GM10248 (cell line): ENCODE measurements around the gene CSHL1.
A peak's percentile ranks its signal among the peaks of the same experiment; 100 is the strongest.

ENCODE experiments used
- CTCF ChIA-PET: fragments of 300-600 bp; sonication (Branson Sonifier 250); formaldehyde crosslinking; extraction: SDS; loops from one replicate; lab custom pipeline; 2021; ENCODE audit warnings: antibody characterized with exemption; lab: Yijun Ruan, JAX
- POLR2A ChIA-PET: fragments of 350-650 bp; sonication (Branson Sonifier 250); formaldehyde crosslinking; extraction: SDS; loops from one replicate; lab custom pipeline; 2020; ENCODE audit warnings: antibody characterized with exemption; lab: Yijun Ruan, JAX
- DNase-seq: peaks from one replicate; pipeline ENCODE4 v3.0.0; 2012; ENCODE audit errors: extremely low spot score
- TF ChIP-seq, protein P1 (sequence below): IDR thresholded peaks from 2 replicates; pipeline ENCODE4 v1.5.1; 2012; ENCODE audit warnings: mild to moderate bottlenecking, low read depth; ENCODE audit errors: extremely low read depth, missing control alignments, control extremely low read depth

The CSHL1 gene

DNA sequence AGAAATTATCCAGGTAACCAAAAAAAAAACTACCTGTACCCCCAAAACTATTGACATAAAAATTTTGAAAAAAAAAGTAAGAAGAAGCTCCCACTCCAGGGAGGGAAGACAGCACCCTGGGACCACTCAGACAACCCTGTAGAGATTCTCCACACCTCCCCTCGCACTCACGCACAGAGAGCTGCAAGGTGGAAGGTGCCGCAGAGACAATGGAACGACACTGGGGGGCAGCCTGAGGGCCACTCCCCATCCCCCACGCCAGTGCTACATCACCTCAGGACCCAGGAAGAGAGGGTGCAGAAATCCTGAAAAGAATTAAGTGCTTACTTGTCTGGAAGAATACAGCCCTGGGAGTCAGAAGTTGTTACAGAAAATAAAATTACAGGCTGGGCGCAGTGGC, 26.3 kb upstream of the CSHL1 start:
- CTCF ChIA-PET = interaction anchor here (1.1 to 2.0 kb wide), 3 partner anchors 9 to 26 kb away, joined by 3 to 13 read pairs (median 6); partner anchors contain the start of gene CSHL1
- DNase-seq = no peak

DNA sequence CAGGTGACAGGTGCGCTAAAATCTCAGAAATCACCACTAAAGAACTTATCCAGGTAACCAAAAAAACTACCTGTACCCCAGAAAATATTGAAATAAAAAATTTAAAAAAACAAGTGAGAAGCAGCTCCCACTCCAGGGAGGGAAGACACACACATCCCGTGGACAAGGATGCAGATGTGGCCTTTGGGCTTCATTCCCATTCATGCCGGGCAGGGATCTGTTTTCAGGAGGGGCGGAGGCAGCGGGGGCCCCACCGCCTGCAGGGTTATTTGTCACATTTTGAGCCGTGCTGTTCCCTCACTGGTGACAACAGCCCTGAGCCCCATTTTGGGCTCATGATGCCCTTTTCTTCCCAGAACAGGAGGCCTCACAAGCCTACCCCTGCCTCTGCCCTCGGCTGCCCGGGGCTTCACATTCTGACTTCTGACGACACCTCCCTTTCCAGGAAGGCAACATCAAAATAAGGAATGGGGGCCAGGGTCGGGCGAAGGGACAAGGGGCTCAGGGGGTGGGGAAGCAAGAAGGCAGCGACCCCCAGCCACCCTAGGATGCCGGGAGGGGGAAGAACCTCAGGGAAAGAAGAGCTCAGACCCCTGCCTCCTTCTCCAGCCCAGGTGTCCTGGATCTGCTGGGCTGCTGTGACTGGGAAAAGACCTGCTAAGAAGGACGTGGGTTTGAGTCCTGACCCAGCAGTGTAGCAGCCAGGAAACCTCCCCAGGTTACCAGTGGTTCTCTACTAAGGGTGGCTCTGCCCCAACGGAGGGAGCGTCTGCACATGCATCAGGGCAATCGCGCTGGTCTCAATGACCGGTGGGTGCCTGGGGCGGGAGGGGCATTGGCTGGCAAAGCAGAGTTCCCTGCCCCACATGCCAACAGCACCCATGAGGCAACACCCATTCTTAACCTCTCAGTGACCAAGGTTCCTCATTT, 23.4 kb upstream of the CSHL1 start:
- no peak for DNase-seq
- POLR2A ChIA-PET = no interaction called here
- CTCF ChIA-PET = interaction anchor here (0.6 to 8.6 kb wide), 8 partner anchors 11 to 94 kb away, joined by 3 to 121 read pairs (median 4); partner anchors contain the start of gene GH1
- TF ChIP-seq, protein P1, sequence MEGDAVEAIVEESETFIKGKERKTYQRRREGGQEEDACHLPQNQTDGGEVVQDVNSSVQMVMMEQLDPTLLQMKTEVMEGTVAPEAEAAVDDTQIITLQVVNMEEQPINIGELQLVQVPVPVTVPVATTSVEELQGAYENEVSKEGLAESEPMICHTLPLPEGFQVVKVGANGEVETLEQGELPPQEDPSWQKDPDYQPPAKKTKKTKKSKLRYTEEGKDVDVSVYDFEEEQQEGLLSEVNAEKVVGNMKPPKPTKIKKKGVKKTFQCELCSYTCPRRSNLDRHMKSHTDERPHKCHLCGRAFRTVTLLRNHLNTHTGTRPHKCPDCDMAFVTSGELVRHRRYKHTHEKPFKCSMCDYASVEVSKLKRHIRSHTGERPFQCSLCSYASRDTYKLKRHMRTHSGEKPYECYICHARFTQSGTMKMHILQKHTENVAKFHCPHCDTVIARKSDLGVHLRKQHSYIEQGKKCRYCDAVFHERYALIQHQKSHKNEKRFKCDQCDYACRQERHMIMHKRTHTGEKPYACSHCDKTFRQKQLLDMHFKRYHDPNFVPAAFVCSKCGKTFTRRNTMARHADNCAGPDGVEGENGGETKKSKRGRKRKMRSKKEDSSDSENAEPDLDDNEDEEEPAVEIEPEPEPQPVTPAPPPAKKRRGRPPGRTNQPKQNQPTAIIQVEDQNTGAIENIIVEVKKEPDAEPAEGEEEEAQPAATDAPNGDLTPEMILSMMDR = no peak

More for the DNA sequence above, 26.3 kb upstream of the CSHL1 start:
- TF ChIP-seq, protein P1 = no peak
- POLR2A ChIA-PET = interaction anchor here (0.6 to 0.9 kb wide), 4 partner anchors 10 to 209 kb away, joined by 3 to 8 read pairs (median 4); no protein-coding TSS in a partner anchor

DNA sequence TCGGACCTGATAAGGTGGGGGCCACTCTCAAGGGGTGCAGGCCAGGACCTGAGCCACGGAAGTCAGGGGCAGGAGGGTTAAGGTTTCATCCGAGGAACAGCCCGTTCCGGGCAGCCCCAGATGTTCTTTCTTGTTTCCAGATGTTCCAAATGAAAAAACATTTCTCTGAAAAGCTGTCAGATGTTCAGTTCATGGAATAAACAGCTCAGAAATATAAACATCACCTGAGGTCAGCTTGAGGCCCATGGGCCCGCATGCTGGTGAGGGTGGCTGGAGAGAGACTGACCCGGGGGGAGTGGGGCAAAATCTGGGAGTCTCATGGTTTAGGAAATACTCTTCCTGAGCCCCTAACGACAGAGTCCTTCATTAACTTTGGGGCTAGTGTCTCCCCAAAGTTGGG, 22.5 kb upstream of the CSHL1 start:
- TF ChIP-seq, protein P1 = no peak
- no peak for DNase-seq
- ChIA-PET CTCF (interaction anchor here (0.6 to 8.6 kb wide), 8 partner anchors 10 to 96 kb away, joined by 4 to 121 read pairs (median 4); partner anchors contain the start of gene GH1), POLR2A (no interaction called here)

DNA sequence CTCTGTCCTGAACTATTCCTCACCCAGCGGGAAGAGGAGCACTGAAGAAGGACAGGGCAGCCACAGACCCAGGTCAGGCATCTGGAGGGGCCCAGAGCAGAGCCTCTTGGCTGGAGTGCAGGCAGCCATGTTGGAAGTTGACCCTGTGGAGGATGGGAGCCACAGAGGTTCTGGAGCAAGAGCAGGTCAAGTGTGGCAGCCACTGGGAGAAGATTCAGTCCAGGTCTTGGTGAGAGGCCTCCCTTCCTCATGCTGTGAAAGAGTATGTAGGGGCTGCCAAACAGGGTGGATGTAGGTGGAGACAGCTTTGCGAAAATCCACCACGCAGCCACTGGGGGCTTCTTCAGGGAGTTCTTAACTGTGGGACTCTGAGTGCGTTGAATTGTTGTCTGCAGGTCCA, 21.7 kb upstream of the CSHL1 start:
- TF ChIP-seq, protein P1 = no peak
- no peak for DNase-seq
- POLR2A ChIA-PET = interaction anchor here (0.7 kb wide), 1 partner anchor 87 kb away, joined by 5 read pairs; no protein-coding TSS in a partner anchor
- CTCF ChIA-PET = interaction anchor here (1.1 to 8.6 kb wide), 12 partner anchors 14 to 201 kb away, joined by 3 to 121 read pairs (median 5); partner anchors contain the start of gene GH1

DNA sequence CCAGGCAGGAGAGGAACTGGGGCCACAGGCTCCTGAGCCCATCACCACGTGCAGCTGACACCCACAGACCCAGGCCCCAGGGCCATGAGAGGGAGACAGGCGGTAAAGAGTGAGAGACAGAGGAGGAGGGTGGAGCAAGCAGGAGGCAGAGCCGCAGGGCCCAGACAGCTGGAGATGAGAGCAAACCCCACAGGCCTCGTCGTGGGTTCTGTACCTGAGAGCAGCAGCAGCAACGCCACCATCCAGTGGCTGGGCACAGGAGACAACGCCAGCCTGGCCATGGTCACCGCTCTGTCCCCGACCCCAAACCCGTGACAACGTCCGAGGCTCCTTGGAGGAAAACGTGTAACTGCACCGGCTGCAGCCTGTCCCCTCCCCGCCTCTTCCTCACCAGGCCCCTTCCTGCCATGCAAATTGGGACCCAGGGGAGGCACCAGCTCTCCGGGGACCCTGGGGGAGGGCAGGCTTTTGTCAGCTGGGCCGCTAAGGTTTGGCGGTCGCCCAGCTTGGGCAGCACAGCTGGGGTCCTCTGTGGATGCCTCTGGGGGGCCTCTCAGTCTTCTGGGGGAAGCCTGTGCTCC, 21.0 kb upstream of the CSHL1 start, which contains the start of gene CD79B:
TSS of gene CD79B (minus strand) at position 351 of the 581 bp plus-strand sequence. CDS start at position 281, 70 bp downstream.
- TF ChIP-seq, protein P1 = no peak
- peak; percentile 92 for DNase-seq
- ChIA-PET CTCF (interaction anchor here (1.1 to 8.6 kb wide), 13 partner anchors 13 to 202 kb away, joined by 3 to 121 read pairs (median 5); partner anchors contain the start of gene GH1), POLR2A (interaction anchor here (0.7 kb wide), 1 partner anchor 88 kb away, joined by 5 read pairs; no protein-coding TSS in a partner anchor)

DNA sequence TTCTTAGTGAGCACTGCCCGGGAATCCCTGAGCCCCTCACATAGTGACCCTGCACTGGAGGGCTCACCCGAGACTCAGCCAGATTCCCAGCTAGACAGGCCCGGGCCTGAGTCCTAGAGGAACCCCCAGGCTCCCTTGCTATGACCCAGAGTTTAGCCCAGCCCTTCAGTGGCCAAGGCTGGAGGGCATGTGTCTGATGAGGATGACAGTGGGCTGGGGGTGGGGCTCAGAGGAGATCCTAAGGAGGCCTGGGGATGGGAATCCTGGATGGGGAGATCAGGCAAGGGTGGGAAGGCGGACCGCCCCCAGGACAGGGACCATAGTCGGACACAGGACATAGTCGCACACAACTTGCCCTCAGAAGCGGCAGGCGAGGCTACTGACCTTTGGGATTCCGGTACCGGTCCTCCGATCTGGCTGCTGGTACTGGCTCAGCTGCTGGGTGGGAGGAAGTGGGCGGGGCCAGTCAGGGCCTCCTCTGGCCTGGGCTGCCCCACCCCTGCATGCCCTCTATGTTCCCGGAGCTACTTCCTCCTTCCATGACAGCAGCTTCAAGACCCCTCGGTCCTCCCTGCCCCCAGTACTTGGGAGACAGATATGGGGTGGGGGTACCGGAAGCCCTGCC, 20.0 kb upstream of the CSHL1 start:
- TF ChIP-seq, protein P1 = no peak
- CTCF ChIA-PET = interaction anchor here (1.1 to 8.6 kb wide), 10 partner anchors 12 to 203 kb away, joined by 3 to 121 read pairs (median 7); partner anchors contain the start of genes CSHL1 and GH1
- POLR2A ChIA-PET = no interaction called here
- peak; percentile 84 for DNase-seq
